GM23248 (cell line): ENCODE measurements around the gene PTPRN2.

Source experiments
- EZH2 ChIP-seq: fragments of 200-600 bp; sonication (generic); IDR thresholded peaks from 2 replicates; pipeline ENCODE4 v1.6.1; 2018; ENCODE audit warnings: antibody characterized with exemption, mild to moderate bottlenecking; ENCODE audit not compliant: insufficient read depth, poor library complexity, severe bottlenecking
- EZH2phosphoT487 ChIP-seq: fragments of 200-600 bp; sonication (generic); IDR thresholded peaks from 2 replicates; pipeline ENCODE4 v1.6.1; 2018; ENCODE audit warnings: antibody characterized with exemption, moderate library complexity, mild to moderate bottlenecking, low read depth; ENCODE audit not compliant: insufficient read depth

DNA sequence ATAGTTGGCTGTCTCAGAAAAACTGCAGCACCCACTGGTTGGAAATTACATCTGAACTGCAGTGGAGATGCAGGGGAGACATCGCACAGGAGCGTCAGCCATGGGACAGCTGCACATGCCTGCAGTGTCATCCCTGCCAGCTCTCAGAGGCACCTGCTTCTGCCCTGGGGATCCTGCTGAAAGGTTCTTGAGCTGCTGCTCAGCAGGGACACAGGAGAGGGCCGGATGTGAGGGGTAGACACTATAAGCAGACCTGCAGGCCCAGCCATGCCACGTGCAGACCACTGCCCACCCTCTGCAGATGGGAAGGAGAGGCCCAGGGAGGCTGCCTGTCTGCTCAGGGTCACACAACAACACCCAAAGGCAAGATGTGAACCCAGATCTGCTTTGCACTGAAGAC lies 649.4 kb downstream of the PTPRN2 start:
- TF ChIP-seq EZH2, result no peak
- no peak for TF ChIP-seq EZH2phosphoT487
